Amniotic epithelial cell (primary cell): ENCODE results near the gene BRIP1.

Experiments
- DNase-seq: peaks from one replicate; pipeline ENCODE4 v3.0.0-alpha.2; 2010; ENCODE audit warnings: low read depth

Gene BRIP1

GRCh38 chr17:61757168-61757567, 106.2 kb downstream of the BRIP1 start:
- DNase-seq: no peak

GRCh38 chr17:61756561-61756960, 106.8 kb downstream of the BRIP1 start:
- no peak for DNase-seq

GRCh38 chr17:61755668-61756067, 107.7 kb downstream of the BRIP1 start:
- no peak for DNase-seq

GRCh38 chr17:61755078-61755477, 108.2 kb downstream of the BRIP1 start:
- no peak for DNase-seq

- DNase-seq: no peak
Measured at GRCh38 chr17:61754124-61754523, 109.2 kb downstream of the BRIP1 start.

GRCh38 chr17:61753696-61754095, 109.6 kb downstream of the BRIP1 start:
- peak; percentile 33 for DNase-seq

GRCh38 chr17:61750656-61751055, 112.7 kb downstream of the BRIP1 start:
- DNase-seq: no peak

GRCh38 chr17:61749823-61750404, 113.4 kb downstream of the BRIP1 start:
- no peak for DNase-seq

- DNase-seq: no peak
Measured at GRCh38 chr17:61746248-61746985, 116.9 kb downstream of the BRIP1 start.

GRCh38 chr17:61744804-61745203, 118.5 kb downstream of the BRIP1 start:
- DNase-seq: no peak

GRCh38 chr17:61744252-61744651, 119.1 kb downstream of the BRIP1 start:
- no peak for DNase-seq

- no peak for DNase-seq
Measured at GRCh38 chr17:61743766-61744165, 119.6 kb downstream of the BRIP1 start.

GRCh38 chr17:61739002-61739401, 124.3 kb downstream of the BRIP1 start:
- DNase-seq: no peak

- no peak for DNase-seq
Measured at GRCh38 chr17:61738249-61738648, 125.1 kb downstream of the BRIP1 start.

- no peak for DNase-seq
Measured at GRCh38 chr17:61737820-61738219, 125.5 kb downstream of the BRIP1 start.

- DNase-seq: no peak
Measured at GRCh38 chr17:61736438-61736837, 126.9 kb downstream of the BRIP1 start.

GRCh38 chr17:61735807-61736206, 127.5 kb downstream of the BRIP1 start:
- no peak for DNase-seq

- DNase-seq: no peak
Measured at GRCh38 chr17:61734466-61734865, 128.9 kb downstream of the BRIP1 start.

- DNase-seq: no peak
Measured at GRCh38 chr17:61734012-61734411, 129.3 kb downstream of the BRIP1 start.

- no peak for DNase-seq
Measured at GRCh38 chr17:61733021-61733420, 130.3 kb downstream of the BRIP1 start.

GRCh38 chr17:61732169-61732568, 131.2 kb downstream of the BRIP1 start:
- DNase-seq: no peak

GRCh38 chr17:61731330-61731729, 132.0 kb downstream of the BRIP1 start:
- DNase-seq: no peak

- DNase-seq: no peak
Measured at GRCh38 chr17:61729690-61730268, 133.5 kb downstream of the BRIP1 start.
